CD4-positive, alpha-beta T cell treated with Interleukin-4 for 1 hour (primary cell): Measurements from ENCODE around the gene MYLK.
"Not testable (repeated sequence)": the region's sequence is repeated elsewhere in the genome, so short reads cannot be mapped to it uniquely, and the experiment has no call there.

Source experiments
- DNase-seq, 2 donors: peaks; one replicate each; pipeline ENCODE4 v3.0.0-alpha.2; 2020 to 2022

The MYLK gene

DNA sequence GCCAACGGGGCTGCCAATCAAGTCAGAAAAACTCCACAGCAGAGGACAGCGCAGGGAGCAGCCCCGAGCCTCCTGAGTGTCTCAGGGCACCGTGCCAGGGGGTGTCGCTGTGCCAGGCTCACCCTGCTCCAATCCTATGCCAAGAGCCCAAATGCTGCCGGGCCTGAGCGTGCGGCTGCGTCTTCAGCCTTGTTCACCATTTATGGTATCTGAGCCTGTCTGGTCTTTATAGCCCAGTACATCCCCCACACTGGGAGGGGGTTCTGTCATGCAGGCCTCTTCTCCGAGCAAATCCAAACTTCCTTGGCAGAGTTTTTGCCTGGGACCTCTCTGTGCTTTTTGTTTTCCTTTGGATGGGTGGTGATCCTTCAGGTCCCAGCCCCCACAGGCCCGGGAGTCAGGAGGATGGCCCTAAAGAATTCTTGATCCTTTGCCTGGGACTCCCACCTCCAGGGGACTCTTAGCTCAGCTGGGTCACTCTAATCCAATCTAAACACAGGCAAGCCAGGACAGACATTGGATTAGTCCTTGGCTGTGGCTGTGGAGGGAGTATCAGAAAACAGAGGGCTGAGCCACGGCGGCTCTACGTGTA lies 164.2 kb downstream of the MYLK start:
- no peak for DNase-seq

DNA sequence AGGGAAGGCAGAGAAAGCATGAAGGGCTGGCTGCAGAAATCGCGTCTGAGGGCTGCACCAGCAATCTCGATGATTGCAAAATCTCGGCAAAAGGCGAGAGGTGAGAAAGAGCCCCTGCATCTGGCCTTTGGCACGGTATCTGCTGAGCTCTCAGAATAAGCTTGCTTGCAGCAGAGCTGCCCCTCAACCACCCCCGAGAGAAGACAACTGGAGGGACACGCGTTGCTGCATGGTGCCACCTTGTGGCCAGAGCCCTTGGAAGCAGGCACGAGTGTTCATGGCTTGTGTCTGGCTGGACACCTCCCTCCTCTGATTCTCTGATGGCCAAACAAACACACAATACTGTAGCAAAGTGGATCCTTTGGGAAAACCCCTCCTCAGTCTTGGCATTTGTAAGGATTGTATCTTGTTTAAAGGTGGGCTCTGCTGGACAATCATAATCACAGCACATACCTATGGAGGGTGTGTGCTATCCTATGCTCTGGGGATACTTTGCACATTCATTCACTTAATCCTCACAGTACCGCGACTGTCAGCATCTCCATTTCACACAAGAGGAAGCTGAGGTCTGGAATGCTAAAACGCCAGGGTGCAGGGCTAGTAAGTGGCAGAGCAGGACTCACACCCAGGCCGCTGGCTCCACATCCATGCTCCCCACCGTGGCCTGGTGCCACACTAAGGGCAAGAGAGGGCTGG lies 164.9 kb downstream of the MYLK start:
- peak; percentile 16 to 30 for DNase-seq

DNA sequence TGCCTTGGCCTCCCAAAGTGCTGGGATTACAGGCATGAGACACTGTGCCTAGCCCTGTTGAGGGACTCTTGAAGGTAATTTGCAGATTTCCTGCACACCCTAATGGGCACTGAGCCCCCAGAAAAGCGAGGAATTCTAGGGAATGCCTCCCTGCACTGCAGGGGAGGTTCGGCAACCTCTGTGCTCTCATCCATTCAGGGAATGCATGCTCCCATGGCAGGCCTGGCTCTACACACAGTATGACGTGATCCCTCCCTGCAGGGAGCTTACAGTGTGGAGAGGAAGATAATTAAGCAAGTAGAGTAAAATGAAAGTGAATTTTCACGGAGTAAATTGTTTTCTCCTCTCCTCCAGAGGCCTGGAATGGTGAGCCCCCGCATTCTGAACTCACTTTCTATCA lies 166.0 kb downstream of the MYLK start:
- DNase-seq, result no peak

DNA sequence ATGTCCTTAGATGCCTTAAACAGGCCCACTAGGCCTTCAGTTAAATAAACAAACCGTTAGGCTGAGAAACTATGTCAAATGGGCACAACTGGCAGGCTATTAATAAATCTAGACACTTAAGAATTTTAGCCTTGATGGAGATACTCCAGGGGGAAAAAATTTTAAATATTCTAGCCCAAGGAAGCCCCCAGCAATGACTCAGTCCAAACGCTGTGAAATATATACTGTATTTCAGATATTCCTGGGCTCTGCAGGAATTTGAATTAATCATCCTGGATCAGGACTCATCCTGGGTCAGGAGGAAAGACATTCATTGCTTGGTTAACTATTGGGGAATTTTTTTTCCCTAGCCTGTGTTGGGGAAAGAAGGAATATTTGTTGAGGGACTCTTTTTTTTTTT lies 166.7 kb downstream of the MYLK start:
- DNase-seq, result not testable (repeated sequence)

DNA sequence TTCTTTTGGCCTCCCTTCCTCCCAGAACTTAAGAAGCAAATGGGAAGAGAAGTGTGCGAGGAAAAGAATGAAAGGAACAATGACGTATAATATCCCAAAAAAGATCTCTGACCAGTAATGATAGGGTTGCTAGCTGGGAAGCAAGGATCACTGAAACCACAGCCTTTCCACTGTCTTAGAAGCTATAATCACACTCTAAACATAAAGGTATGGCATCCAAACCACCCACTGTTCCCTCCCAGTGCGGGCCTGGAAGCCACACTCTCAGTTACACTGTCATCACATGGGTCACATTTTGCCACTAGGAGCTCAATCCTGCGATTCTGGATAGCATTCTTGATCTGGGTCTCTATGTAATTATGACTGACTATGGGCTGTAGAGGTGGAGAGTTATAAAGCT lies 167.7 kb downstream of the MYLK start:
- DNase-seq, result no peak

DNA sequence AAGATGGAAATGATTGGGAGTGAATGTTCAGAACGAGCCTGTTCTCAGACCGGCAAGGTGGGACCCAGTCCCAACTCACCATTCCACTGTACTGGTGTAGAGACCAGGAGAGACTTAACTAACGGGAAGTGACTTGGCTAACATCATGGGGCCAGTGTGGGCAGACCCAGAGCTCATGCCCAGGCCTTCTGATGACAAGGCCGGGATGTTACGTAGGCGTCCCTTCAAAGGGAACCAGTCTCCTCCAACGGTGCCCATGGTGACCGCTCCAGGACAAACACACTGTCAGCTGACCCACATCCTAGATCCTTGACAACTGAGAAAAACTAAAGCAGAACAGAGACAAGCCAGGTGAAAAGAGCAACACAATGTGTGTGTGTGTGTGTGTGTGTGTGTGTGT lies 170.9 kb downstream of the MYLK start:
- no peak for DNase-seq

DNA sequence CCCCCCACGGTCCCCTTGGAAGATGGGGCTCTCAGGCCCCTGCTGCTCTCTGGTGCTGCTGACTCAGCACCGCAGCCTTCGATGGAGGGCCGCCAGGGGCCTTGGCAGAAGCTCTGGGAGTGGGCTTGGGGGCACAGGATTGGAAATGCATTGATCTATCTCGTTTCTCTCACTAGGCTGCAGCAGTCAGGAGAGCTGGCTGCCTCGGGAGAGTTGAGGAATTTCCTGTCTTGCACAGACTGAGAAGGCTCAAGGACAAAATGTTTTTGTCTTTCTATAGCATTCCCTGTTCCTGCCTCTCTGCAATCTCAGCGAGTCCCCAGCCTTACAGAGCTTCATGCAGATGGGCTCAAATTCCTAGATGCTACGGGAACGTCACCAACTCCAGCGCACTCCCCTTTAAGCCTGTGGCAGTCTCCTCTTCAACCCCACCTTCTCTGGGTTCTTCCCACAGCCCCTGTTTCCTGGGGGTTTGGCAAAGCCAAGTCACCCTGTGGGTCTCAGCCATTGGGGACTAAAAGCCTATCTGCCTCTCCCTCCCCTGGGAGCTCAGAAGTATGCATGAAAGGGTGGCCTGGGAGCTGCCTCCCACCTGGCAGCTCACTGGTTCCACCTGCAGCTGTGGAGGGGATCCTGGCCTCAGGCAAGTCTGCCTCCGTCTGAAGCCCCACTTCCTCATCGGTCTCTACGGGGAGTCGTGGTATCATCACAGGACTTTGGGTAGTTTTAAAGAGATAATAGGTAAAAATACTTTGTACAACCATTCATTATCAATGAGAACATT lies 171.9 kb downstream of the MYLK start:
- DNase-seq, result no peak

DNA sequence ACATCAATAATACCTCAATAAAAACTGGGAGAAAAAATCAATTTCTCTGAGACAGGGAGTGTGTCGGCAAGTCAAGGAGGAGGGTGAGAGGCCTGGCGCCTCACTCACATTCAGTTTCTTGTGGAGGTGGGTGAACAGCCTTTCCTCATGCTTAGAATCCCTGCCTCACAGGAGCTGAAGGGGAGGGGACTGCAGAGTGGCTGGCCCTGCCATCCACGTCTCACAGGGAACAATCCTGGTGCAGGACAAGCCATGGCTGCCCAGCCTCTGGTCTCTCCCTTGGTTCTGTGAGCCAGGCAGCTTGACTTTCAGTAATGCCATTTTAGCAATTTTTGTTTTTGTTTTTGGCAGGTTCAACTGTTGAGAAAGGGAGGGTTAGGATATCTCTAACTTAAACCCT lies 172.8 kb downstream of the MYLK start:
- DNase-seq, result no peak

DNA sequence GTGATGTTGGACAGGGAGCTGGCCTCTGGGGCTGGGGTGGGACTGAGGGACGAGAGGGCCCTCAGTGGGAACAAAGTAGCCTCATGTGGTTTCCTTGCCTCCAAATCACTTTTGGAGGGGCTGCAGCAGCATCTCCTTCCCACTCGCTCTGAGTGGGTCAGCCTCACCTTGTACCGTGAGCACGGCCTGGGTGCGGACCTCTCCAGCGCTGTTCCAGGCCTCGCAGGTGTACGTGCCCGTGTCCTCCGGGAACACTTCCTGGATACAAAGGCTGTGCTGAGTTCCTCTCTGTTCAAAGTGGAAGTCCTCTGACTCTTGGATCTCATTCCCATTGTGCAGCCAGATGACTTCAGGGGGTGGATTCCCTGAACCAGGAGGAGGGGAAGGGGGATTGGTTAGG lies 175.6 kb downstream of the MYLK start:
- no peak for DNase-seq

DNA sequence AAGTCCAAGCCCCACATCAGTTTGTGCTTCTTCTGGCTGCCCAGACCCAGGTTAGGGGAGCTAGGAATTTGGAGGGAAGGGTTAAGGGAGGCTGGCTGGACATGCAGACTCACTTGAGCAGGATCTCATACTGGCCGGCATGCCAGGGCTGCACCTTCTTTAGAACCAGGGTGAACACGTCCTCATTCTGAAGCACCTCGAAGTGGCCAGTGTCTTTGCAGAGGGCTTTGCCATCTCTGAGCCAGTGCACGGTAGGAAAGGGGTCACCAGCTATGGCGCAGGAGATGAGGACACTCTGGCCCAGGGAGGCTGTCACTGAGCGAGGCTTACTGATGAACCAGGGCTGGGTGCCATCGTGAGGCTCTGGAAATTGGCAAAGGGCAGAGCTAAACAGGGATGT lies 176.5 kb downstream of the MYLK start:
- DNase-seq, result not testable (repeated sequence)

DNA sequence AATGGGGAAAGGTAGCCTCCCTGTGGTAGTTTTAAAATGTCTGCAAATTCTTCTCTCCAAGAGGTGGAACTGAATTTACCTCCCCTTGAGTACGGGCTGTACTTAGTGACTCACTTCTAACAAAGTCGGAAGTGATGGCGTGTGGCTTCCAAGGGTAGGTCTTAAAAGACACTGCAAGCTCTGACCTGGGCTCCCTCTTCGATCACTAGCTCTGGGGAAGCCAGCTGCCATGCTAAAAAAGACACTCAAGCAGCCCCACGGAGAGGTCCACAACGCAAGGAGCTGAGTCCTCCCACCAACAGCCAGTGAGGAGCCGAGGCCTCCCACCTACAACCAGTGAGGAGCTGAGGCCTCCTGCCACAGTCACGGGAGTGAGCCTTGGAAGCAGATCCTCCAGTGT lies 177.3 kb downstream of the MYLK start:
- no peak for DNase-seq

DNA sequence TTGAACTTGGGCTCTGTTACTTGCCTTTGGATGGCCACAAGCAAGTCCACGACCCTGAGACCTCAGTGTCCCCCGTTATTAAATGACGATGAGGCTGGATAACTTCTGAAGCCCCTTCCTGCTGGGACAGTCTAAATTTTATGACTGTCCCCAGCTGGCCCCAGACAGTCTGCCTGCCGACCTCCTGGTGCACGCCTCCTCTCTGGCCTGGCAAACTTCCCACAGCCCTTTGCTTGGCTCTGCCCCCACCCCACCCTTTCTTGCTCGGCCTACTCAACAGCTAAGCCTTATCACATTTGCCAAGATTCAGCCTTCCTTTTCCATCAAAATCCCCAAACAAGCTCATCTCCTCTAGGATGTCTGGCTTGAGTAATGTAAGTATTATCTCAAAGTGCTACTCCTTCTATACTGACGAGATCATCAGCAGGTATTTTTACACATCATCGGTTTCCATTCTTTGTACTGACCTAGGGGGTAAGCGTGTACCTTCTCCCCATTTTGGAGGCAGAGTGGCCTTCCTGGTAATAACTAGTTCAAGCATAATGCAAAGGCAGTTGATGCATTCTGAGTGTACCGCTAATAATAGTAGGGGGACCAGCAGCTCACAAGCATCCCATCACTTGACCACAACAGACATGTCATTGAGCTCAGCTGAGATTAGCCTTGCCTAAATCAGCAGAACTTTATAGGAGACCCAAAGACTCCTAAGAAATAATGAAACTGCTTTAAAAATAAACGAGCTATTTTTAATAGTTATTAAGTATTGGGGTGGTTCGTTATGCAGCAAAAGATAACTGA lies 178.4 kb downstream of the MYLK start:
- no peak for DNase-seq

DNA sequence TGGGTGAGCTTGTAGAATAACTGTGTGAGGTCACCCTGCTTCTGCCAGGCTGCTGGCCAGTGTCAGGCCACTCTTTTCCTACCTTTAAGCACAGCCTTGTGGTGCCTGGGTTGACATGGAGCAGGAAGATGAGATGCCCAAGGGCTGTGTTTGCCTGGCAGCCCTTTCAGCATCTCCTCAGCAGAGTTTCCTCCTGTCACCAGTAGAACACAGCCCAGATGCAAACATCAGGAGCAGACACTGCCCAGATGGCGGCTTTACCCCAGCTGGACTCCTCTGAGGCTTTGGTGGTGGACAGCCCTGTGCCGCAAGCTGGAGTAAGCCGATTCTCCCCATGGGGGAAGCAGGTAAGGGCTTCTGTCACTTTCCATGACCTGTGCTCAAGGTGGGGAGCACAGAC lies 180.5 kb downstream of the MYLK start:
- DNase-seq, result not testable (repeated sequence)

DNA sequence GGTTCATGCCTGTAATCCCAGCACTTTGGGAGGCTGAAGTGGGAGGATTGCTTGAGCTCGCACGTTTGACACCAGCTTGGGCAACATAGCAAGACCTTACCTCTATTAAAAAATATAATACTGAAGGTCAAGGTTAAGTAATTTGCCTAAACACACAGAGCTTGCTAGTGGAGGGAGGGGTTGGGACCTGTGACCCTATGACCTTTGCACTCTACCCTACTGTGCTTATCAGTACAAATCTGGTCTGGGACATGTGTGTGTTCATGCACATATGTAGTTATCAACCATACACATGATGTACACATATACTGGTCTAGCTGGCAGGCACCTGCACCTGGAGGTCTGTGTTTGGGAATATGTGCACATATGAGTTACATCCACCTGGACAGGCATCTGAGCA lies 181.4 kb downstream of the MYLK start:
- DNase-seq, result no peak

DNA sequence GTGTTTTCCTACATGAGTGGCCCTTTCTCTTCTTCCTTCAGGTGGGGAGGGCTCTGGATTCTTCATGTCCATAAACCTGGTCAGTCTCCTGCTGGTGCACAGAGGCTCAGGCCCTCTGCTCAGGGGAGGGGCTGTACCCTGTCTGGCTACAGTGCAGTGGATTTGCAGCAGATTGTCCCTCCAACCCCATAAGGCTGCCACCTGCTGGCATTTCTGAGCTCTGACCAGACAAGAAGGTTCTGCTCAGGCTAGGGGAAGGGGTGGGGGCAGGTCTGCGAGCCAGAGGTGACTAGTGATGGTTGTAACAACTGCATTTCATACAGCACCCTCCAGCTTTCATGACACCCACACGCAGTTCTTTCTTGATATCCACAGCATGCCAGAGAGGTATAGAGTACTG lies 182.1 kb downstream of the MYLK start:
- DNase-seq, result peak in 1 of 2 donors; percentile 27

DNA sequence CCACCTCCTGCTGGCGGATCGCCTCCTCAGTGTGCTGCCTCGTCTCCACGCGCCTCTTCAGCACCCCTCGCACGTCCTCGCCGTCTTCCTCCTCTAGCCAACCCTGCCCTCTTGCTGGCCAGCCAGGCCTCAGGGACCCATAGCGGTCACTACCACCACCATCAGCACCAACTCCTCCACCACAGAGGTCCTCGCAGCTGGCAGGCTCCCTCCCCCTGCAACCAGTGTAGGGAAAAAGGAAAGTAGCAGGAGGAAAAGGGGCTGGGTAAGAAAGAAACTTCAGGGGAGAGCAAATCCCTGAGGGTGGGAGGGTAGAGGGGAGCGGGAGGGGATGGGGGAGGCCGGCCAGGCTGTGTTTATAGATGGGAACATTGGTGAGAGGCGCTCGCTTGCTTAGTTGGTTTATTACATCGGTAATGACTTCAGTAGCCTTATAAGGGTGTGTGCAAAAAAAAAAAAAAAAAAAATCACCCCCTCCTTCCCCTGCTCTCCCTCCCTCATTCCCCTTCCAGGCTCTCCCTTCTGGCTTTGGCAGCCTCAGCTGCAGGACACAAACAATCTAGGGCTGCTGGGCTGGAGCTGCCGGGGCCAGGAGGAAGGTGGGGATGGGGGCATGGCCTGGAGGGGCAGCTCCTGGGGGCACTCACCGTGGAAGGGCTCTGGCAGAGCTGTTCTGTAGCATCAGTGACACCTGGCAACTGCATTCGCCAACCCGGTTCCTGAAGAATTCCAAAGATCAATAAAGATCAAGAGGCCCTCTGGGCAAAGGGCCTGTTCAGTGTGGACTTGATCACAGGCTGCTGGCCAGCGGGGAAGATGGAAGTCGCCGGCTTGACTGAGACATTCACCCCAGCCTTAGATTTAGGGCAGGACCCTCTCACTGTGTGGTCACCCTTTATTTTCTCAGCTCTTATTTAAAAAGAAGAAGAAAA lies 183.1 kb downstream of the MYLK start:
- no peak for DNase-seq

DNA sequence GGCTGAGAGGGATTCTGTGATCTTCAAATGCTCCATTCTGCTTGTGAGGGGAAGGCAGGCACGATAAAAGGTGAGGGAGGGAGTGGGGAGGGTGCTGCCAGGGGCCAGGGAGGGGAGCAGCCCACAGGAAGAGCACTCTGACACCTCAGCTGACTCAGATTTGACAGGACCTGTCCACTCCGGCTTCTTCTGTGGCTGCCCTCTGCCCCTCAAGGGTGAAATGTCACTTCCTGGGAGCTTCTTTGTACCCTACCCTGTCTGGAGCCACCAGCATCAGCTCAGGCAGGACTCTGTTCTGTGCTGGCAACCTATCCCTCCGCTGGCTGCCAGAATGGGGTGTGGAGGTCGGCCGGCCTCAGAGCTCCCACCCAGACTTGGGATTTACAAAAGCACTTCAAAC lies 185.3 kb downstream of the MYLK start:
- DNase-seq, result no peak

DNA sequence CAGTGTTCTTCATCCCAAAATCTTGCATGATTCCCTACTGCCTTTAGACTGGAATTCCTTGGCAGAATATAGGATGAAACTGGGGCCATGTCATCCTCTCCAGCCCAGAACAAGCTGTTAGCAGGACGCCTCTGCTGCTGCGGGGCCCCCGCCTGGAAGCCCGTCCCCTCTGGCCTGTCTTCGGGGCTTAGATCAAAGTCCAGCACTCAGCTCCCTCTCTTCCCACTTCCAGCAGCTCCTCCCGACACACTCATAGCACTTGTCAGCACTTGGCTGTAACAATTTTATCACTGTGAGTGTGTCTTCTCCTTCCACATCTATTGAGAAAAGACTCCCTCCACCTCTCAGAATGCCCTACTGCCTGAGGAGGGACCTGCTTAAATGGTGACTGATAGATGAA lies 187.3 kb downstream of the MYLK start:
- DNase-seq, result no peak

DNA sequence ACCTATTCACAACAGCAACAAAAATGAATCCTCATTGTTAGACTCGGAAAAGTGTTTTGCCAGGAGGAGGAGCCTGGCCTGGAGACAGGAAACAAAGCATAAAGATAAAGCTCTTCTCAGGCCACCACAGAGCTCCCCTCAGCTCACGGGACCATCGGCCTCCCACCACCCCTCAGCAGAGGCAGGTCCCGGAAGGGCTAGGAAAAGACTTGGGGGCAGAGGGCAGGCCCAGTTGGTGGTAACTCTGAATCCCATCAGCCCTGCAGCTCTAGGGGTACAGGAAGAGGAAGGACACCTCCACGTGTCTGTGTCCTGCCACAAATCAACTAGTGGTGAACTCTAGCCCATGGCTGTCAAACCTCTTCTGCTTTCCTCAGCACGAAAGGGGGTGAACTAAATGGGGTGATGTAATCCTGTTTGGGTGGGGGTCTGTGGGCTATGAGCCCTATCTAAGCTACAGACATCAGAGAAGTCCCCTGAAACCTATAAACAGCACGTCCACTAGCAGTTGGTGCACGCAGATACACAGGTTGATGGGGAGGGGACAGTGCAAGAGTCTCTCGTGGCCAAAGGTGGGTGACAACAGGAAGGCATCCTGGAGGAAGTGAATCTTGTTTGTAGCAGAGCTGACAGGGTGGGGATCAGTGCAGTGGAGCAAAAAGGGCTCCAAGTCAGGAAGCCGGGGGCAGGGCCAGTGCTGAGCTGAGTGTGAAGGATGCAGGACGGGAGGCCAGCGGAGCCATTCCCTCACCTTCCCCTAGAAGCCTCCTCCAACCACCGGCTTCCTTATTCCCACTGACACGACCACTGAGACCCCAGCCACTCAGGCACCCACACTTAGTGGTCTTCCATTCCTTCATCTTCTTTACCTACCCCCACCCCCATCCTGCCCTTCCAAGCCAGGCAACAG lies 188.1 kb downstream of the MYLK start:
- DNase-seq, result no peak

DNA sequence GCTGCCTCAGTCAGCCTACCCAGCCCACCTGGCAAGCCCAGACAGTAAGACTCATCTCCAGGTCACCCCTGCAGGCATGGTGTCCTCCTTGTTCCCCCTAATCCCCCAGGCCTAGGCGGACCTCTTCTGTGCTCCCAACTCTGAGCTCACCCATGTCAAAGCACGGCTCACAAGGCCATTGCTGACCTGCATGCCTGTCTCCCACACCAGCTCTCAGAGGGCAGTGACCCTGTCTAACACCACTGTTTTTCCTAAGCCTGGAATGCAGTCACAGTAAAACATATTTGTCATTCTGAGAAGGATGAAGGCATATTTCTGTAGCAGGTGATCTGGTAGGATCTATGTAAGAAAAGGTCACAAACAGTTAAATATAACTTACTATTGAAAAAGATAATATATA lies 189.0 kb downstream of the MYLK start:
- DNase-seq, result no peak
